Stimulated activated CD8-positive, alpha-beta memory T cell treated with anti-CD3 and anti-CD28 coated beads, Interleukin-4, amount 100 ng/mL, for 24 hours (primary cell): ENCODE results near the gene FMR1NB.

ENCODE experiments used
- DNase-seq: peaks from one replicate; pipeline ENCODE4 v3.0.0-alpha.2; 2020; ENCODE audit warnings: low read depth

Gene FMR1NB

DNA sequence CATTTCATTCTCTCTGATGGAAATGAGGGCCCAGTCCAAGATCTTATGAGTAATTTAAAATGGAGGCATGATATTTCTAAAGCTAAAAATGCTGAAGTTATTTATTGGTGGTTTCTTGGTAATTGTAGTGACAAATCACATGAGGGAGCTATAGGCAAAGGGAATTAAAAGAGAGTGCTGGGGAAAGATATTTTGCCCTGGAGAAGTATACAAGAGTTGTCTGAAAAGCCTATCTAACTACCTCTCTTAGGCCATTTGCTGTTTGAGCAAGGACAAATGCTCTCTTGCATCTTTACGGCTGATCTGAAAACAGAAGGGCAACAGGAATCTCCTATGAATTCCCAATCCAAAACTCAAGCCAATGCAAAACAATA, 89.4 kb downstream of the FMR1NB start:
- no peak for DNase-seq
